ENCODE data around the gene JPT2.
"Not testable (repeated sequence)": the region's sequence is repeated elsewhere in the genome, so short reads cannot be mapped to it uniquely, and the experiment has no call there.

JPT2 gene

DNA sequence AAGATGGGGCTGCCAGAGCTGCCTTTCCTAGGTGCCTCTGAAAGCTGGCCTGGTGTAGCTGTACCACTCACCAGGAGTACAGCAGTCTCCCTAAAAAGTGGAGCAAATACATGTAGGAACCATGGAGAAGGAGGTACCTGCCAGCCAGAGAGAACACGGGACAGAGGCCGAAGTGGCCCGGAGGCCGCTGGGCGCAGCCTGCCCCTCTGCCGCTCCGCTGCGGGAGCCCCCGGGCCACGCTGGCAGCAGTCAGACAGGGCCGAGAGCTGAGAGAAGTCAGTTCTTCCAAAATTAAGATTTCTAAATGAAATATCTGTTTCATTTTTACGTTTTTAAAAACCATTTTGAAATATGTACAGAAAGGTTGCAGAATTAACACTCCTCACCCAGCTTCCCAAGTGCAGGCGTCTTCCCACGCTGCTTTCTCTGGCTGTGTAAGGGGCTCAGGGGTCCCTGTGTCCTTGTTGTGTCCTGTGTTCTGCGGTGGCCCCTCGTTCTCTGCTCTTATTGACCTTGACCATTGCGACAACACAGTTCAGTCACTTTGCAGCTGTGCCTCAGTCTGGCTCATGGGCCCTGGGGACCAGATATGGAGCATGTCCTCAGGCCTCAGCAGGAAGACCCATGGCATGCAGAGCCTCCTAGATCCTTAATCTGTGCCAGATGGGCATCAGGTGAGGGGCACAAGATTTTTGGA, 32.9 kb downstream of the JPT2 start:
- DNase-seq = no peak

DNA sequence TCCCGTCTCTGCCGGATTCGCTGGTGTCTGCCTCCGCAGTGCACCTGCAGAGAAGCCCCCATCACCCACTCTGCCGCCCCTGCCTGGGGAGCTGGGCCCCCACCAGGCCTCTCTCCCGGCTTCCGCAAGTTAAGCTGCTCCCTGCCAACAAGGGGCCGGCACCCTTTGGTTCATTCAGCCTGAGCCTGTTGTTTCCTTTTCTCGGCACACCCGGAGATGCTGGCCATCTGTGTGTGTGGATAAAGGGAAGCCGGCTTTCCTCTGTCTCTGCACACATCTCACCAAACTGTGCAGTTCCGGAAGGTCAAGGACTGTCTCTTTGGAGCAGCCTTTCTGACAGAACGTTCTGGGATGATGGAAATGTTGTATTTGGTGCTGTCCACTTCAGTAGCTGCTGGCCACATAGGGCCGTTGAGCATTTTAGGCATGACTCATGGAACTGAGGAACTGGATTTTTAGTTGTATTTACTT, 34.7 kb downstream of the JPT2 start:
- no peak for DNase-seq

DNA sequence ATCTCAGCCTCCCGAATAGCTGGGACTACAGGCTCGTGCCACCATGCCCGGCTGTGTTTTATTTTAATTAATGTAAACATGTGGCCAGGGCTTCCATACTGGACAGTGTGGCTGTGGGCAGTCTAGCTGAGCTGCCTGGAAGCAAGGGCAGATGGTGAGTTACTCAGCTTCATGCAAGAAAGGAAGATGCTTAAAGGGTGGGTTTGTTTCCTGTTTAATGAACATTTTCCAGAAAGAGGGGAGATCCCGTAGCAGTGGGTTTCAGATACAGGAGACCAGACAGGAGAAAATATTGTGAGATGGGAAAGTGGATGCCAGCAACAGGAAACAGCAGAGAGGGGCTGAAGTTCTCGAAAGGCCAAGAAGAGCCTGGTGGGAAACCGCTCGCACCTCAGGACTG, 35.3 kb downstream of the JPT2 start:
- no peak for DNase-seq

DNA sequence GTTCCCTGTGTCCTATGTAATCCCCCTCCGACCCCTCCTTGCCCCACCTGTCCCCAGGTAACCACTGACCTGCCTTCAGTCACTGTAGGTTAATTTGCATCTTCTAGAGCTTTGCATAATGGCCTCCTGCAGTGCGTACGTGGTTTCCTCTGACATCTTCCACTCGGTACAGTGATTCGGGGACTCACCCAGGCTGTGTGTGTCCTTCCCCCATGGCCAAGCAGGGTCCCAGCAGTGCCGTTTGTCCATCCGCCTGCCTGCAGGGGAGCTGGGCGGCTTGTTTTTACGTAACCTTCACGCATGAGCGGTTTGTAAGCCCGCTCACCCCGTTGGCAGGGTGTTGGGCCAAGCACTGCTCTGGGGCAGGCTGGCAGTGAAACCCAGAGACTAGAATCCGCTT, 35.9 kb downstream of the JPT2 start:
- DNase-seq = peak in 1 of 2 donors; percentile 78

DNA sequence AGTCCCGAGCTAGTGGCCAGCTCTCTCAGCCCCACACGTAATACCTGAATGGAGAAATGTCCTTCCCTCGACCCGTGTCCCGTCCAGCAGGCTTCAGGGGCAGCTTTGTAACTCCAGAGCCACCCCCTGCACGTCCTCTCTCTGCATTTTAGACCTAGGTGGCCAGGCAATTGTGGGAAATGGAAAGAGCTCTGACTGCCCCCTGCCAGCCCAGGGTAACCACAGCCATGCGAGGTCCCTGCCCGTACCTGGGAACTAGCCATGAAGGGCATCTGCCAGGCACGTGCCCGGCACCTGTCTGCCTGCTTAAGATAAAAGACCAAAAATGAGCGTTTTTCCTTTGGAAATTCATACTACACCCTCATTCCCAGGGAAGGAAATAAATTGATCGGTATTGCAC, 37.1 kb downstream of the JPT2 start:
- DNase-seq = no peak

DNA sequence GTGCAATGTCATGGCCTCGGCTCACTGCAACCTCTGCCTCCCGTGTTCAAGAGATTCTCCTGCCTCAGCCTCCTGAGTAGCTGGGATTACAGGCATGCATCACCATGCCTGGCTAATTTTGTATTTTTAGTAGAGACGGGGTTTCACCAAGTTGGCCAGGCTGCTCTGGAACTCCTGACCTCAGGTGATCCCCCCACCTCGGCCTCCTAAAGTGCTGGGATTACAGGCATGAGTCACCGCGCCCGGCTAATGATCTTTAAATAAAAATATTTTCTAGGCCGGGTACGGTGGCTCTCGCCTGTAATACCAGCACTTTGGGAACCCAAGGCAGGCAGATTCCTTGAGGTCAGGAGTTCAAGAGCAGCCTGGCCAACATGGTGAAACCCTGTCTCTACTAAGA, 40.2 kb downstream of the JPT2 start:
- not testable (repeated sequence) for DNase-seq

DNA sequence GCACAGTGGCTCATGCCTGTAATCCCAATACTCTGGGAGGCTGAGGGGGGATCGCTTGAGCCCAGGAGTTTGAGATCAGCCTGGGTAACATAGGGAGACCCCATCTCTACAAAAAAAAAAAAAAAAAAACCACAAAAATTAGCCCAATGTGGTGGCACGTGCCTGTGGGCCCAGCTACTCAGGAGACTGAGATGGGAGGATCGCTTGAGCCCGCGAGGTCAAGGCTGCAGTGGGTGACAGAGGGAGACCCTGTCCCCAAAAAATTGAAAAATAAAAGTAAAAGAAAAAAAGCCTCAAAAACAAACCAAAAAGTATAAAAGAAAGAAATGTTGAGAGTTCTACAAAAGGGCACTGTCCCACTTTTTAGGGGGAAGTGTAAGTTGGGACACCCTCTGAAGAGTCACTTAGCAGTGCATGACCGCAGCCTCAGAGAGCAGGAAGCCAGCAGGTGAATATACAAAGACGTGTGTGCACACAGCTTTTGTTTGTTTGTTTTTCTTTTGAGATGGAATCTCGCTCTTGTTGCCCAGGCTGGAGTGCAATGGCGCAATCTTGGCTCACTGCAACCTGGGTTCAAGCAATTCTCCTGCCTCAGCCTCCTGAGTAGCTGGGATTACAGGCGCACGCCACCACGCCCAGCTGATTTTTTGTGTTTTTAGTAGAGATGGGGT, 41.6 kb downstream of the JPT2 start:
- DNase-seq = peak in 1 of 2 donors; percentile 36

DNA sequence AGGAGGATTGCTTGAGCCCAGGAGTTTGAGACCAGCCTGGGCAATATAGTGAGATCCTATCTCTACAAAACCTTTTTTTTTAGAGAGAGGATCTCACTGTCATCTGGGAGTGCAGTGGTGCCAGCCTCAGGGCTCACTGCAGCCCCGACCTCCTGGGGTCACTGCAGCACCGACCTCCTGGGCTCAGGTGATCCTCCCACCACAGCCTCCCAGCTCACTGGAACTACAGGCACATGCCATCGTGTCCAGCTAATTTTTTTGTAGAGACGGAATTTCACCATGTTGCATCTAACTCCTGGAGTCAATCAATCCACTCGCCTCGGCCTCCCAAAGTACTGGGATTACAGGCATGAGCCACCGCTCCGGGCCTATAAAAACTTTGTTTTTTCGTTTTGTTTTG, 43.3 kb downstream of the JPT2 start:
- no peak for DNase-seq

DNA sequence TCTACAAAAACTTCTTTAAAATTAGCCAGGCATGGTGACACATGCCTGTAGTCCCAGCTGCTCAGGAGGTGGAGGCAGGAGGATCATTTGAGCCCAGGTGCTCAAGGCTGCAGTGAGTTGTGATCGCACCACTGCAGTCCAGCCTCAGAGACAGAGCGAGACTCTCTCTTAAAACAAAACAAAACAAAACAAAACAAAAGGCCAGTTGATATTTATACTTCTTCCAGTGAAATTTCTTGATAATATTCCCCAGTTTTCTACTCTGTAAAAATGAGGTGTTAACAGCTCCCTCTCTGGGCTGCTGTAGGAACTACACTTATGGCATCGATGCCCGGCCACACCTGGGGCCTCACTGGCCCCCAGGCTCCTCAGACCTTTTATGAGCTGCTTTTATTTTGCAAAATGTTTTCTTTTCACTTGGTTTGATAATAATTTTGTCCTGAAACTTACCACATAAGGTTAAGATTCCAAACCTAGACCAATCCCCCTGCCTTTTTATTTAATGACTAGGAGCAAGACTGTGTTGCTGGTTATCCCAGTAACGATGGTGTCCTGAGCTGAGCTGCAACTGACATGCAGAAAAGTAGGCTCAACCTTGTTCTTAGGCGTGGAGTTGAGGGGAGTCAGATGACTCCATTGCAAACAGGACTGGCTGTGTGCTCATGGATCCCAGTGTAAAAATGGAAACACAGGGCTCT, 45.5 kb downstream of the JPT2 start:
- DNase-seq = peak; percentile 38 to 61

DNA sequence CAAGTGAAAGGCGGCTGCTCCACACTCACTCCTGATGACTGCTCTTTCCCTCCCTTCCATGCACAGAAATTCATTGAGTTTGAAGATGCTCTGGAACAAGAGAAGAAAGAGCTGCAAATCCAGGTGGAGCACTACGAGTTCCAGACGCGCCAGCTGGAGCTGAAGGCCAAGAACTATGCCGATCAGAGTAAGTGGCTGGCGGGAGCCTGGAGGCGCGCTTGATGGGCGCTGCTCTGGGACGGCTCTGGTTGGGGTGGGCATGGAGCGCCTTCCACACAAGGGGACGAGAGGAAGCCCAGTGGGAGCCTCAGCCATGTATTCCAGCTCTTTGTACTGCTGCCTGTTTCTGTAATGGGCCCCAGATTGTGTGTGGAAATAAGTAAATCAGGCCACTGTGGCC, 46.4 kb downstream of the JPT2 start:
- DNase-seq = no peak

DNA sequence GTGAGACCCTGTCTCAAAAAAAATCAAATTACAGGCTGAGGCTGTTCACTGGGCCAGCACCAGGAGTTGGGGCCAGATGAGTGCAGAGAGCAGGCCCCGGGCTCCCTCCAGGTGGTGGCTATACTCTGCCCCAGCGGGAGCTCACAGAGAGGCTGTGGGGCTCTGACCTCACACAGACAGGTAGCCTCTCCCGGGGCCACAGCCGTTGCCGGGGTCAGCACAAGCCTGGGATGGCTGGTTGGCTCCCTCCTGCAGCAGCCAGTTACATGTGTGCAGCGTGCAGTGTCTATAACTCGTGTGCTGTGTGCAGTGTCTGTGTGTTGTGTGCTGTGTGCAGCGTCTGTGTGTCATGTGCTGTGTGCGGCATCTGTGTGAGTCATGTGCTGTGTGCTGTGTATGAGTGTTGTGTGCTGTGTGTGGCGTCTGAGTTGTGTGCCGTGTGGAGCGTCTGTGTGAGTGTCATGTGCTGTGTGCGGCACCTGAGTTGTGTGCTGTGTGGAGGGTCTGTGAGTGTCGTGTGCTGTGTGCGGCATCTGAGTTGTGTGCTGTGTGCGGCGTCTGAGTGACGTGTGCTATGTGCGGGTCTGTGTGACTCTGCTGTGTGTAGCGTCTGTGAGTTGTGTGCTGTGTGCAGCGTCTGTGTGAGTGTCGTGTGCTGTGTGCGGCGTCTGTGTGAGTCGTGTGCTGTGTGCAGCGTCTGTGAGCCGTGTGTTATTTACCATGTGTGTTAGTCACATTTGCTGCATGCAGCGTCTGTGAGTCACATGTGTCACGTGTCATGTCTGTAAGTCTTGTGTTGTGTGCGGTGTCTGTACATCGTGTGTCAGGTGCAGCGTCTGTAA, 48.8 kb downstream of the JPT2 start:
- DNase-seq = no peak

DNA sequence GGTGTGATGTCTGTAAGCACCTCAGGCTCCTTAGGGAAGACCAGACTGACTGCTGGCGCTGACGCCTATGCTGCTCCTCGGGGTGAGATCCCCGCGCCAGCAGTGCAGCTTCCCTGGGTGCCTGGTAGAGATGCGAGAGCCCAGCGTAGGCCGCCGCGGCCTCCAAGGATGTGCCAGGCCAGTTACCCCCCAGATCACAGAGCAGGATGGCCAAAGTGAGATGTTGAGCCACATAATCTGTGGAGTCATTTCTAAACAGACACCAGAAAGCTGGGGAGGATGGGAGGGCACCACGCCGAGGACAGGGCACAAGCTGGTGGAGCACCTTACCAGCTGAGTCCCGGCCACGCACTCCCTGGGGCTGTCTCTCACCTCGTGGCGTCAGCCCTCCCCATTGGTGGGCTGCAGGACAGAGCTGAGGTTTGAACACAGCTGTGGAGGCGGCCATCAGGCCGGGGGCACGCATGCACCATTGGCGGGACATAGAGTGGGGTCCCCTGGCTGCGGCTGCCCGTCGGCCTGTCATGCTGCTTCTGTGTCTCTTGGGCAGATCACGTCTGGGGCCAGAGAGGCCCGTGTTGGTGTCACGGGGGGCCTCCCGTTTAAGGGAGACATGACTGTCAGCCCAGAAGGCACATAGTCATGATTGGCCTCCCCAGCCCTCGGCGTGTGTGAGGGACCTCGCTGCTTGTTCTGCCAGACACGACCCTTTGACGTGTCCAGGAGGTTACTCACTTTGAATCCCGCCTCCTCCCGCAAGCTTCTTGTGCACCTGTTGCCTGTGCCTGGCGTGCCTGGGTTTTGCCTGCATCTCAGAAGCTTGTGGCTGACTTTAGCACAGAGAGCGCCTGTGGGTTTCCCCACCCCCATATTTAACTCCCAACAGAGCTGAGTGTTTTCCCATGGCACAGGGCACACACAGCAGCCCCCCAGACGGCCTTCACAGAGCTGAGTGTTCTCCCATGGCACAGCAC, 49.9 kb downstream of the JPT2 start:
- DNase-seq = no peak

DNA sequence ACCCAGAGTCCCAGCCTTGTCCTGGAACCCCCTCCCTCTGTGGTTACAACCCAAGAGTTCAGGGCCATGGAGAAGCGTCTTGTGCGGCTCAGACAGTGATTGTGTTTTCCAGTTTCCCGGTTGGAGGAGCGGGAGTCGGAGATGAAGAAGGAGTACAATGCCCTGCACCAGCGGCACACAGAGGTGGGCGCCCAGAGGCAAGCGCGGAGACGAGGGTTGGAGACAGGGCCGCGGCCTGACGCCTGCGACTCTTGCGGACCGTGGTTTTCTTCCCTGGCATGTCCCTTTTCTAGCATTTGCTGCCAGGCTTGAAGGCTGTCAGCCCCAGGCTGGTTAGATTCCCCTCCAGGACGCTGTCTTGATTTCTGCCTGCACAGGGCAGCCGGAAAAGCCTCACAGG, 50.9 kb downstream of the JPT2 start:
- DNase-seq = no peak

DNA sequence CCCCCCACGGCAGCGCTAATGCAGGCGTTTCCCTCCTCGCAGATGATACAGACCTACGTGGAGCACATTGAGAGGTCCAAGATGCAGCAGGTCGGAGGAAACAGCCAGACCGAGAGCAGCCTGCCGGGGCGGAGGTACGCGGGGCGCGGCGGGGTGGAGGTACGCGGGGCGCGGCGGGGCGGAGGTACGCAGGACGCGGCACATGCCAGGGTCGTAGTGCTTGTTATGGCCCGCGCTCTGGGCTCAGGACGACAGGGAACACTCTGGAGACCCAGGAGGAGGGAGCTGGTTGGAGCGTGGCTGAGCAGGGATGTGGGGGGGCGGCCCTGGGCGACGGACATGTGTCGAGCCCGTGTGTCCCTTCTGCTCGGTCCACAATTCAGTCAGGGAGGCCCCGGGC, 51.4 kb downstream of the JPT2 start:
- DNase-seq = no peak

DNA sequence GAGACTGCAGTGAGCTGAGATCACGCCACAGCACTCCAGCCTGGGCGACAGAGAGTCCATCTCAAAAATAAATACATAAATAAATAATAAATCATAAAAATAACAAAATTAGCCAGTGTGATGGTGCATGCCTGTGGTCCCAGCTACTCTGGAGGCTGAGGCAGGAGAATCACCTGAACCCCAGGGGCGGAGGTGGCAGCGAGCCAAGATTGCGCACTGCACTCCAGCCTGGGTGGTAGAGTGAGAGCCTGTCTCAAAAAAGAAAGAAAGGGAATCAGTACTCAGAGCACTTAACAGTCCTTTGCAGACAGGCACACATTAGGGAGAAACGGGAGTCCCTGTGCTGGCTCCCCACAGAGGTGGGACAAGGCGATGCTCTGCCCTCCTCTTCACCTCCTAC, 53.0 kb downstream of the JPT2 start:
- DNase-seq = no peak

DNA sequence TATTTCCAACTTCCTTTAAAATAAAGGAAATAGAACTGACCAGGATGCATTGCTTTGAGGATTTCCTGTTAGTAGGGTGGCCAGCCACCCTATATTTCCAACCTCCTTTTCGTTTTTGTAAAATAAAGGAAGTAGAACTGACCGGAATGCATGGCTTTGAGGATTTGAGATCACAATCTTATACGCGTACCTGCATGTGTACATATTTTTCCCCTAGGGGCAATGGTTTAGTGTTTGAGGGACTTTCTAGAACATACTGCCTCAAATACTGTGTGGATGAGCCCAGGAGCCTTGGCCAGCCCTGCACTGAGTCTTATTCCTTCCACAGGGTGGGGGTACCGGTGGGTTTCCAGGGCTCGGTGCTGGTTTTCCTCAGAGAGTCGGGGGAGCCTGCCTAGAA, 53.5 kb downstream of the JPT2 start:
- DNase-seq = no peak

DNA sequence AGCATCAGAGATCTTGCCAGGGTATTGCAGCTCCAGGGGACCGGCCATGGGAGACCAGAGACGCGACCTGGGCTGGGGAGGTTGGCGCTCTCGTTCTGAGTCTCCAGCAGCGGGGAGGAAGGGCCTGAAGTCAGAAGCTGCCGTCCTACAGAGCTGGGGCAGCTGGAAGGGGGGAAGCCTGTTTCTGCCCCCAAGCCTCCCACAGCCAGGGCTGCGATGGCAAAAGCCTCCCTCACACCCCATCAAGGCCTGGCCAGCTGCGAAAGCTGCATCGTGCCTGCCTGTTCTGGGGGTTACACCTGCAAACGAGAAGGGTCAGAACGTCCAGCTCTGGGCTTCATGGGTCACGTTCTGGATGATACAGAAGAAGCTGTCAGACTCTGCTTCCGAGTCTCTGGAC, 54.0 kb downstream of the JPT2 start:
- no peak for DNase-seq

DNA sequence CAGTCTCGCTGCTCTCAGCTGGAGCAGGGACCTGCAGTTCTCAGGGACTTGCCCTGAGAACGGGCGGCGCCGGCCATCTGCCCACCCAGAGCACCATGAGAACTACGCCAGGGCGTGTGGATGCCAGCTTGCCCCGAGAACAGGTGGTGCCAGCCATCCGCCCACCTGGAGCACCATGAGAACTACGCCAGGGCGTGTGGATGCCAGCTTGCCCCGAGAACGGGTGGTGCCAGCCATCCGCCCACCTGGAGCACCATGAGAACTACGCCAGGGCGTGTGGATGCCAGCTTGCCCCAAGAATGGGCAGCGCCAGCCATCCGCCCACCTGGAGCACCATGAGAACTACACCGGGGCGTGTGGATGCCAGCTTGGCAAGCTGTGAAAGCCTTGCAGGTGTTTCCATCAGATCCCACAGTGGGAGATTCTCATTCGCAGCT, 54.5 kb downstream of the JPT2 start:
- not testable (repeated sequence) for DNase-seq

DNA sequence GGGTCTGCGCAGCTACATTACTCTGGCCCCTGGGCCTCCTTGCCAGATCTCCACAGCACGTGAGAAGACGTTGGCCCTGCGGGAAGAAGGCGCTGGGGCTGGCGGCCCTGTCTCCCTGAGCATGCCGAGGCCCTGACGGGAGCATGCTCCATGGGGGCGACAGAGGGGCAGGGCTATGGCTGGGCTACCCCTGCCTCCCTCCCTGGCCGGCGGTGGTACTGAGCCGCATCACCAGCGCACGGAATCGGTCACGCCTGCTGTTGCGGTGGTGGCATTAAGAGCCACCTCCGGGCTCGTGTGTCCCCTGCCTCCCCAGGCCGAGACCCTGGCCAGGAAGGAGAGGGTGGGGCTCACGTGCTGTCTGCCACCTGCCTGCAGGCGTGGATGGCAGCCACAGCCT, 56.0 kb downstream of the JPT2 start:
- no peak for DNase-seq

DNA sequence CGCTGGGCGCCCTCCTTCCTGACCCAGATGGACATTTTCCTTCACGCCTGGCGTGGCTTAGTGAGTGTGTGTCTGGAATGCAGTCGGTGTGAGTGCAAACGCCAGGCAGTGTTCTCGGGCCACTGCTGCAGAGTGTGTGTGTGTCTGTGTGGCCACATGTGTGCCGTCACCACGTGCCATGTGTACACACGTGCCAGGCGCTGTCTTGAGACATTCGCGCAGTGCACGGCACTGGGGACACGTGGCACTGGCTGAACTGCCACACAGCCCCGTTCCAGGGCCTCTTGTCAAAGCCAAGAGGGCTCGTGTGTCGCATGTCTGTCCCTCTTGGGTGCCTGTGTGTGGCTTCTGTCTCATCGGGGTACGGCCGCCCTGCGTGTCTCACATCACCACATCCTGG, 56.7 kb downstream of the JPT2 start:
- DNase-seq = no peak

DNA sequence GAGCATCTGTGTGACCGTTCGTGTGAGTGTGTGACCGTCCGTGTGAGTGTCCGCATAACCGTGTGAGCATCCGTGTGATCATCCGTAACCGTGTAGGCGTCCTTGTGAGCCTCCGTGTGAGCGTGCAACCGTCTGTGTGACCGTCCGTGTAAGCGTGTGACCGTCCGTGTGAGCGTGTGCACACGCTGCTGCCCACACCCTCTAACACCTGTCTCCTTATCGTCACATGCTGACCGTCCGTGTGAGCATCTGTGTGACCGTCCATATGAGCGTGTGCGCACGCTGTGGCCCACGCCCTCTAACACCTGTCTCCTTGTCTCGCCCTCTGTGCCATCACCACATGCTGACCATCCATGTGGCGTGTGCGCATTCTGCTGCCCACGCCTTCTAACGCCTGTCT, 62.2 kb downstream of the JPT2 start:
- DNase-seq = no peak

Data from CD4-positive, alpha-beta T cell treated with Interleukin-4 for 1 hour (primary cell).